MCF 10A (cell line): Measurements from ENCODE around the gene CAPZB. TPM values are rescaled to one million over a fixed set of nuclear protein-coding genes. Genes with fewer than 3 reads are reported as not detected.

Source experiments
- BruUV-seq: library from RNA; stranded (reverse); fragments of 400-500 nt; replicated peaks from 2 replicates; lab custom pipeline; 2021; lab: Mats Ljungman, UMichigan
- CTCF ChIA-PET: fragments of 300-600 bp; sonication (Branson Sonifier 250); formaldehyde crosslinking; extraction: SDS; loops from one replicate; lab custom pipeline; 2021; ENCODE audit warnings: antibody characterized with exemption, inconsistent platforms; lab: Yijun Ruan, JAX
- POLR2A ChIA-PET: fragments of 300-600, 350-650 bp; sonication (Branson Sonifier 250); formaldehyde crosslinking; extraction: SDS; loops from one replicate; lab custom pipeline; 2020; ENCODE audit warnings: antibody characterized with exemption, inconsistent platforms; lab: Yijun Ruan, JAX
- DNase-seq: peaks from one replicate; pipeline ENCODE4 v3.0.0-alpha.2; 2018; ENCODE audit not compliant: unreplicated experiment
- H3K27ac Mint-ChIP-seq: one replicate; pipeline ENCODE4 v1.8.0; 2022; ENCODE audit warnings: mild to moderate bottlenecking, low read depth, mixed read lengths; ENCODE audit not compliant: unreplicated experiment
- H3K27me3 Mint-ChIP-seq: one replicate; pipeline ENCODE4 v1.8.0; 2022; ENCODE audit warnings: mixed read lengths; ENCODE audit not compliant: insufficient read depth, unreplicated experiment
- H3K36me3 Mint-ChIP-seq: one replicate; pipeline ENCODE4 v1.8.0; 2022; ENCODE audit warnings: mild to moderate bottlenecking, moderate library complexity, mixed read lengths; ENCODE audit not compliant: insufficient read depth, unreplicated experiment
- H3K4me1 Mint-ChIP-seq: one replicate; pipeline ENCODE4 v1.8.0; 2022; ENCODE audit warnings: mixed read lengths; ENCODE audit not compliant: insufficient read depth, unreplicated experiment
- H3K4me3 Mint-ChIP-seq: one replicate; pipeline ENCODE4 v1.8.0; 2022; ENCODE audit warnings: mild to moderate bottlenecking, moderate library complexity, mixed read lengths; ENCODE audit not compliant: unreplicated experiment
- H3K9me3 Mint-ChIP-seq: one replicate; pipeline ENCODE4 v1.8.0; 2022; ENCODE audit warnings: mixed read lengths; ENCODE audit not compliant: unreplicated experiment
- intact Hi-C: fragments of 100-400 bp; cut with micrococcal nuclease; formaldehyde crosslinking; loops from 2 replicates; pipeline ENCODE4 v1.14.1; 2022
- total RNA-seq: library from RNA; stranded (reverse); gene quantifications from 2 replicates; pipeline ENCODE4 v1.2.3, GENCODE V29; 2022
- TF ChIP-seq, protein P1 (sequence below): fragments of 200-600 bp; IDR thresholded peaks from one replicate; pipeline ENCODE4 v1.8.0; 2022; ENCODE audit warnings: antibody characterized with exemption, mild to moderate bottlenecking; ENCODE audit not compliant: unreplicated experiment

Gene CAPZB
- total RNA-seq, 1 experiment from 2014 or later = 252 TPM

- Mint-ChIP-seq H3K27me3 (no peaks in the 10 kb centered on the region), H3K4me3 (no peak overlapping the region), H3K36me3 (peaks cover 22% of the 10 kb centered on the region), H3K9me3 (no peaks in the 10 kb centered on the region), H3K4me1 (peaks cover 21% of the 10 kb centered on the region), H3K27ac (no peak overlapping the region)
- DNase-seq = peak; percentile 29
- CTCF ChIA-PET = interaction anchor here (0.6 kb wide), 2 partner anchors 51 to 52 kb away, joined by 3 to 4 read pairs; no protein-coding TSS in a partner anchor
- TF ChIP-seq, protein P1, sequence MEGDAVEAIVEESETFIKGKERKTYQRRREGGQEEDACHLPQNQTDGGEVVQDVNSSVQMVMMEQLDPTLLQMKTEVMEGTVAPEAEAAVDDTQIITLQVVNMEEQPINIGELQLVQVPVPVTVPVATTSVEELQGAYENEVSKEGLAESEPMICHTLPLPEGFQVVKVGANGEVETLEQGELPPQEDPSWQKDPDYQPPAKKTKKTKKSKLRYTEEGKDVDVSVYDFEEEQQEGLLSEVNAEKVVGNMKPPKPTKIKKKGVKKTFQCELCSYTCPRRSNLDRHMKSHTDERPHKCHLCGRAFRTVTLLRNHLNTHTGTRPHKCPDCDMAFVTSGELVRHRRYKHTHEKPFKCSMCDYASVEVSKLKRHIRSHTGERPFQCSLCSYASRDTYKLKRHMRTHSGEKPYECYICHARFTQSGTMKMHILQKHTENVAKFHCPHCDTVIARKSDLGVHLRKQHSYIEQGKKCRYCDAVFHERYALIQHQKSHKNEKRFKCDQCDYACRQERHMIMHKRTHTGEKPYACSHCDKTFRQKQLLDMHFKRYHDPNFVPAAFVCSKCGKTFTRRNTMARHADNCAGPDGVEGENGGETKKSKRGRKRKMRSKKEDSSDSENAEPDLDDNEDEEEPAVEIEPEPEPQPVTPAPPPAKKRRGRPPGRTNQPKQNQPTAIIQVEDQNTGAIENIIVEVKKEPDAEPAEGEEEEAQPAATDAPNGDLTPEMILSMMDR = no peak
- no TSS peak for BruUV-seq
- POLR2A ChIA-PET = interaction anchor here (0.9 kb wide), 1 partner anchor 8 kb away, joined by 4 read pairs; no protein-coding TSS in a partner anchor
- intact Hi-C loops = loop anchor here (5.0 kb wide), 3 partner anchors 34 to 199 kb away; partner anchors contain the start of gene CAPZB
These were observed 87.0 kb downstream of the CAPZB start for GRCh38 chr1:19398309-19398760.

DNA sequence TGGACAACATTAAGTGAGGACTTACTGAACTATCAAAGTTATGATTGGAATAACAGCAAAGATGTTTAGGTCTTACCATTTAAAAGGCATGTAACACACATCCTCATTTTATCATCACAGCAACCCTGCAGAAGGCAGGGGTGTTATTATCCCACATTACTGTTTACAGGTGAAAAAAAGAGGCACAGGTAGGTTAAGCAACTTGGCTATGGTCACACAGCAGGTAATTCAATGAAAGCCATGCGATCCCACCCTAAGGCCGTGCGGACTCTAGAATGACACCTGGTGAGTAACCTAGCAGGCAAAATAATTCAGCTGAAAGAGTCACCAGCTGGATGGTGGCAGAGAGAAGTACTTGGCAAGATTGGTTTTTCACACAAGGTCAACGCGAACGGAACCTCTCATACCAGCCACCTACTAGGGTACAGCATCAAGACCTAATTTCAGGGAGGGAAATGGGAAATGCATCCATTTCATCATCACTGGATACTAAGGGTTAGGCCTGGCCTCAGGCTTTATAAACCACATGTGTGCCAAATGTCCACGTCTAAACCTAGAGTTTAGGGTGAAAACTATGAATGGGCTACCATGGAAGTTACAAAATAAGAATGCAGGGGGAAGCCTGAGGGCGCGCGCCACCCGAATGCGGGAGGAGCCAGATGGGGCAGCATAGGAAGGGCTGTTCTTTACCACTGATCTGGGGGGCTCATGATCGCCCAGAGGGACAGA lies 88.0 kb downstream of the CAPZB start:
- no peak for DNase-seq
- no peak overlapping the region for H3K4me3 Mint-ChIP-seq
- no peak overlapping the region for H3K27ac Mint-ChIP-seq
- no peaks in the 10 kb centered on the region for H3K27me3 Mint-ChIP-seq
- H3K9me3 Mint-ChIP-seq = no peaks in the 10 kb centered on the region
- intact Hi-C loops = loop anchor here (5.0 kb wide), 3 partner anchors 35 to 200 kb away; partner anchors contain the start of gene CAPZB
- no TSS peak for BruUV-seq
- CTCF ChIA-PET = interaction anchor here (0.6 kb wide), 3 partner anchors 20 to 52 kb away, joined by 3 to 4 read pairs (median 3); no protein-coding TSS in a partner anchor
- TF ChIP-seq, protein P1 = no peak
- POLR2A ChIA-PET = no interaction called here
- H3K4me1 Mint-ChIP-seq = peaks cover 16% of the 10 kb centered on the region
- H3K36me3 Mint-ChIP-seq = peaks cover 16% of the 10 kb centered on the region

GRCh38 chr1:19396280-19396679 lies 89.1 kb downstream of the CAPZB start:
- Mint-ChIP-seq H3K4me3 (no peak overlapping the region), H3K36me3 (peaks cover 23% of the 10 kb centered on the region), H3K27ac (no peak overlapping the region), H3K27me3 (no peaks in the 10 kb centered on the region), H3K9me3 (no peaks in the 10 kb centered on the region), H3K4me1 (peaks cover 16% of the 10 kb centered on the region)
- TF ChIP-seq, protein P1 = no peak
- intact Hi-C loops = loop anchor here (5.0 kb wide), 3 partner anchors 36 to 201 kb away; partner anchors contain the start of gene CAPZB
- ChIA-PET POLR2A (interaction anchor here (0.6 to 1.6 kb wide), 4 partner anchors 27 to 247 kb away, joined by 3 to 7 read pairs (median 4); no protein-coding TSS in a partner anchor), CTCF (interaction anchor here (0.5 to 3.1 kb wide), 6 partner anchors 19 to 308 kb away, joined by 3 to 12 read pairs (median 3); no protein-coding TSS in a partner anchor)
- no TSS peak for BruUV-seq
- DNase-seq = no peak
